Nephron progenitor cell (in vitro differentiated cells): ENCODE results near the gene GUK1.

Experiments
- DNase-seq: peaks from one replicate; pipeline ENCODE4 v3.0.0; 2021
- H3K27ac Mint-ChIP-seq: 2 replicates; pipeline ENCODE4 v1.8.0; 2021; ENCODE audit warnings: mild to moderate bottlenecking, moderate library complexity, mixed read lengths
- H3K27me3 Mint-ChIP-seq: 2 replicates; pipeline ENCODE4 v1.8.0; 2021; ENCODE audit warnings: mild to moderate bottlenecking, low read depth, mixed read lengths; ENCODE audit not compliant: poor library complexity
- H3K36me3 Mint-ChIP-seq: 2 replicates; pipeline ENCODE4 v1.8.0; 2021; ENCODE audit warnings: low read depth, mixed read lengths
- H3K4me1 Mint-ChIP-seq: 2 replicates; pipeline ENCODE4 v1.8.0; 2021; ENCODE audit warnings: mixed read lengths
- H3K4me3 Mint-ChIP-seq: 2 replicates; pipeline ENCODE4 v1.8.0; 2021; ENCODE audit warnings: mild to moderate bottlenecking, moderate library complexity, mixed read lengths
- H3K9me3 Mint-ChIP-seq: 2 replicates; pipeline ENCODE4 v1.8.0; 2021; ENCODE audit warnings: mild to moderate bottlenecking, moderate library complexity, mixed read lengths
- CTCF ChIP-seq: fragments of 200-600 bp; sonication (generic); IDR thresholded peaks from 2 replicates; pipeline ENCODE4 v1.5.0; 2021; ENCODE audit warnings: antibody characterized with exemption

Gene GUK1

GRCh38 chr1:228148196-228148861 is 8.2 kb downstream of the GUK1 start:
- peaks cover 1% of the 10 kb centered on the region for H3K27me3 Mint-ChIP-seq
- H3K27ac Mint-ChIP-seq = no peak overlapping the region
- no peaks in the 10 kb centered on the region for H3K36me3 Mint-ChIP-seq
- H3K4me1 Mint-ChIP-seq = peaks cover 23% of the 10 kb centered on the region
- no peak for DNase-seq
- TF ChIP-seq CTCF = no peak
- H3K4me3 Mint-ChIP-seq = no peak overlapping the region
- H3K9me3 Mint-ChIP-seq = no peaks in the 10 kb centered on the region

GRCh38 chr1:228148935-228149405 is 8.9 kb downstream of the GUK1 start:
- DNase-seq = no peak
- H3K36me3 Mint-ChIP-seq = no peaks in the 10 kb centered on the region
- no peaks in the 10 kb centered on the region for H3K27me3 Mint-ChIP-seq
- no peak for TF ChIP-seq CTCF
- H3K9me3 Mint-ChIP-seq = no peaks in the 10 kb centered on the region
- no peak overlapping the region for H3K27ac Mint-ChIP-seq
- peaks cover 16% of the 10 kb centered on the region for H3K4me1 Mint-ChIP-seq
- H3K4me3 Mint-ChIP-seq = no peak overlapping the region

- peak; percentile 35 for DNase-seq
- Mint-ChIP-seq H3K4me1 (peaks cover 16% of the 10 kb centered on the region), H3K27ac (no peak within 1 kb of the TSS)
Measured at GRCh38 chr1:228149406-228150119, 9.5 kb downstream of the GUK1 start, which contains the start of gene GJC2. GJC2 (plus strand) TSS chr1:228149930; CDS start chr1:228157759, 7,829 bp downstream.

GRCh38 chr1:228150120-228150460 is 10.0 kb downstream of the GUK1 start:
- no peaks in the 10 kb centered on the region for H3K36me3 Mint-ChIP-seq
- DNase-seq = no peak
- H3K4me3 Mint-ChIP-seq = no peak overlapping the region
- no peaks in the 10 kb centered on the region for H3K27me3 Mint-ChIP-seq
- no peak overlapping the region for H3K27ac Mint-ChIP-seq
- peaks cover 16% of the 10 kb centered on the region for H3K4me1 Mint-ChIP-seq
- TF ChIP-seq CTCF = no peak
- H3K9me3 Mint-ChIP-seq = no peaks in the 10 kb centered on the region

More at GRCh38 chr1:228149406-228150119, 9.5 kb downstream of the GUK1 start, which contains the start of gene GJC2:
- no peaks in the 10 kb centered on the region for H3K27me3 Mint-ChIP-seq
- no peak within 1 kb of the TSS for H3K4me3 Mint-ChIP-seq
- H3K9me3 Mint-ChIP-seq = no peaks in the 10 kb centered on the region
- TF ChIP-seq CTCF = no peak
- no peaks in the 10 kb centered on the region for H3K36me3 Mint-ChIP-seq

GRCh38 chr1:228150461-228151179 is 10.5 kb downstream of the GUK1 start:
- no peak overlapping the region for H3K4me3 Mint-ChIP-seq
- H3K4me1 Mint-ChIP-seq = peaks cover 16% of the 10 kb centered on the region
- no peaks in the 10 kb centered on the region for H3K36me3 Mint-ChIP-seq
- no peaks in the 10 kb centered on the region for H3K27me3 Mint-ChIP-seq
- TF ChIP-seq CTCF = no peak
- no peaks in the 10 kb centered on the region for H3K9me3 Mint-ChIP-seq
- DNase-seq = no peak
- no peak overlapping the region for H3K27ac Mint-ChIP-seq
